RPMI7951 (cell line): Measurements from ENCODE around the gene TEX29. TPM values are rescaled to one million over a fixed set of nuclear protein-coding genes. Genes with fewer than 3 reads are reported as not detected.

Experiments used
- DNase-seq: peaks from one replicate; pipeline ENCODE4 v3.0.0-alpha.2; 2012; ENCODE audit warnings: low read depth
- total RNA-seq: library from RNA; depleted of rRNA; stranded (reverse); fragments of >200 nt; shearing (Covaris generic); gene quantifications from 2 replicates; pipeline ENCODE4 v1.2.3, GENCODE V29; 2014; rRNA removed

The TEX29 gene
- total RNA-seq, 1 experiment from 2014 or later: not detected

- no peak for DNase-seq
Measured at GRCh38 chr13:111393221-111393790, 72.9 kb downstream of the TEX29 start.

Other genes with a start within 250 kb of the TEX29 start
- gene ARHGEF7, start 205.3 kb upstream of the TEX29 start, total RNA-seq: 12.1 and 16.0 TPM in 2 replicates